HG03135 (cell line): ENCODE measurements around the gene HENMT1.
A peak's percentile ranks its signal among the peaks of the same experiment; 100 is the strongest.
"Not testable (repeated sequence)": the region's sequence is repeated elsewhere in the genome, so short reads cannot be mapped to it uniquely, and the experiment has no call there.

Experiments
- ATAC-seq: cut with Tn5 transposase; IDR thresholded peaks from one replicate; pipeline ENCODE4 v1.9.1; 2021; ENCODE audit warnings: mild to moderate bottlenecking, moderate library complexity; ENCODE audit not compliant: unreplicated experiment

The HENMT1 gene

GRCh38 chr1:108661030-108661609 is at the start of gene HENMT1:
HENMT1 (minus strand) TSS chr1:108661093; CDS start chr1:108659884, 1,209 bp downstream.
- peak; percentile 87 for ATAC-seq

DNA sequence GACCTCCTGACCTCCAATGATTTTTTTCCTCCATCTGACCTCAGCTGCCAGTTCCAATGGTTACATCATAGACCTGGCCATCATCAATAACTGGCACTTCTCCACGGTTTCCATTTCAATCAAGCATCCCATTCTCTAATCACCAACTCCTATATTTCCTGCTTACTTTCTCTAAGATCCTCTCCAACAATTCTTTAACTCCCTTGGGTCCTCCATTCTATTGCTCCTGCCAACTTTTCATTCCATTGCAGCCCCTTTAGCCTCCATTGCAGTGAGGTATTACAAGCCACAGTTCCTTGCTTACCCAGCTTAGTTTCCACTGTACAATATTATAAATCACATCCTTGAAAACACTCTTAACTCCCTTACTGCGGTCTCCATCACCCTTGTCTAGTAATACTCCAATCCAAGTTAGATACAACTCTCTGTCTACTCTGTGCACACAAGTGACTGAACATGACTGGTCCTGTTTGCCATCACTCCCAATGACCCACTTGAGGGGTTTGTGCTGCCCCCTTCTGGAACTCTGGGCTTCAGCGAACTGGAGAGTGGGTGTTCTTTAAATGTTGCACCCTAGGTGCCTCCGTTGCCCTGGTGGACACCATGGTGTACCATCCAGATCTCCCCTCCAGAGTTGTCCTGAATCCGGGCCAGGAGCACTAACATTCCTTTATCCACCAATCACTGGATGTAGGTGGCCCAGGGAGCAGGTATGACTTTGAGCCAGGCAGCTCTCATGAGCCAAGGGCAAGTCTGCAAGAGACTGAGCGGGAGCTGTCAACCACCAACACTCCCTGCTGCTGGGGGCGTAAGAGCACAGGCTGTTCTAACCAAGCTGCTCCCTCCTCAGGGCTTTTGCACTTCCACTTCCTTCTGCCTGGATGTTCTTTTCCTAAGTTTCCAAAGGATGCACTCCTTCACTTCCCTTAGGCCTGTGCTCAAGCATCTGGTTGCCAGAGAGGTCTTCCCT is 48.1 kb upstream of the HENMT1 start:
- ATAC-seq = peak; percentile 51

DNA sequence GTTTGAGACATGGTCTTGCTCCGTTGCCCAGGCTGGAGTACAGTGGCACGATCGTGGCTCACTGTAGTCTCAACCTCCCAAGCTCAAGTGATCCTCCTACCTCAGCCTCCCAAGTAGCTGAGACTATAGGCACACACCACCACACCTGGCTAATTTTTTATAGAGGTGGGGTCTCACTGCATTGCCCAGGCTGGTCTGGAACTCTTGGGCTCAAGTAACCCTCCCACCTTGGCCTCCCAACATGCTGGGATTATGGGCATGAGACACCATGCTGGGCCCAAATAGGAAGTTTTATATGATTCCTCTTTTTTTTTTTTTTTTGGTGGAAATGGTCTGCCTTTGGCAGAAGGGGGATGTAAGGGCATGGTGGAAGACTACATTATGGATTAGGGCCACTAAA is 45.8 kb upstream of the HENMT1 start:
- no peak for ATAC-seq

GRCh38 chr1:108704496-108704895 is 43.6 kb upstream of the HENMT1 start:
- ATAC-seq = no peak

- no peak for ATAC-seq
Observed at GRCh38 chr1:108703939-108704338, 43.0 kb upstream of the HENMT1 start.

GRCh38 chr1:108702109-108702508 is 41.2 kb upstream of the HENMT1 start:
- ATAC-seq = not testable (repeated sequence)

DNA sequence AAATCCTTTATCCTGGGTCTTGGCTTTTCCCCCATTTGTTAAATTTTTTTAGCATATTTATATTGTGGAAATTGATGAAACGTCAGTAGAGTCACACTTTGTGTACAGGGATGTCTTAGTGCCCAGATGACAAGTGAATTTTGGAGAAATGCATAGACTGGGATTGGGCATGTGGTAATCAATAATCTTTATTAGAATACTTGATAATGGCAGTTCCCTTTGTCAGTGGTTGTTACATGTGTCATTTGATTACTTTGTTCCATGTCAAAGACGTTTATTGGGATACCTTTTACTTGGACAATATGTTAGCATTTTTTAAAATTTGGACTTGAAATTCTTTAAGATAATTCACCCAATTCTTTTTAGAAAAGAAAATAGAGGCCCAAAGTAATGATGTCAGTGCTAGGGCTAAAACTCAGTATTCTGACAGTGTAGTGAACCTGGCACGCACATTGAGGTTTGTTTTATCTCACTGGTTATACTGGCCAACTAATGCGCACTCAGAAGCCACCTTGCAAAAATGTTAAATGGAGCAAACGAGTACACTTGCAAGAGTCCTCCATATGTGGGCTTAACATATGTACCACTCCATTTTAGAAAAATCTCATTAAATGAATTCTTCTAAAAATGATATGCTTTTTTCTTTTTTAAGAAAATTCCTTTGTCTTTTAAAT is 40.4 kb upstream of the HENMT1 start:
- no peak for ATAC-seq

GRCh38 chr1:108699375-108700332 is 38.8 kb upstream of the HENMT1 start:
- ATAC-seq = no peak

DNA sequence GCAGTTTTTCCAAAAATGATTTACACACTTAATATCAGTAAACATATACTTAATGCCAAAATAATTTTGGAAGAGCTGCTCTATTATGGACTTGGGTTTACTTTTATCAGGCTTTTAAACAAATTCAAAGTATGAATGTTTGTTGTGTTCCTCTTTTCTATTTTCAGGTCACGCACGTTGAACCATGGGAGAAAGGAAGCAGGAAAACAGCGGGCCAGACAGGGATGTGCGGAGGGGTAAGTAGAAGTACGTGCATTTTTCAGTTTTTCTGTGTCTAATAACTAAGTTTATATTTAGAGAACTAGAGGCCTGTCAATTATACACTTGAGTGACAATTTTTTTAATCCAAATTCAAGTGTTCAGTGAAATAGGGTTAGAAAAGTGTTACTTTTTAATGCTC is 34.6 kb upstream of the HENMT1 start:
- no peak for ATAC-seq

GRCh38 chr1:108692724-108693655 is 32.1 kb upstream of the HENMT1 start:
- peak; percentile 53 for ATAC-seq

DNA sequence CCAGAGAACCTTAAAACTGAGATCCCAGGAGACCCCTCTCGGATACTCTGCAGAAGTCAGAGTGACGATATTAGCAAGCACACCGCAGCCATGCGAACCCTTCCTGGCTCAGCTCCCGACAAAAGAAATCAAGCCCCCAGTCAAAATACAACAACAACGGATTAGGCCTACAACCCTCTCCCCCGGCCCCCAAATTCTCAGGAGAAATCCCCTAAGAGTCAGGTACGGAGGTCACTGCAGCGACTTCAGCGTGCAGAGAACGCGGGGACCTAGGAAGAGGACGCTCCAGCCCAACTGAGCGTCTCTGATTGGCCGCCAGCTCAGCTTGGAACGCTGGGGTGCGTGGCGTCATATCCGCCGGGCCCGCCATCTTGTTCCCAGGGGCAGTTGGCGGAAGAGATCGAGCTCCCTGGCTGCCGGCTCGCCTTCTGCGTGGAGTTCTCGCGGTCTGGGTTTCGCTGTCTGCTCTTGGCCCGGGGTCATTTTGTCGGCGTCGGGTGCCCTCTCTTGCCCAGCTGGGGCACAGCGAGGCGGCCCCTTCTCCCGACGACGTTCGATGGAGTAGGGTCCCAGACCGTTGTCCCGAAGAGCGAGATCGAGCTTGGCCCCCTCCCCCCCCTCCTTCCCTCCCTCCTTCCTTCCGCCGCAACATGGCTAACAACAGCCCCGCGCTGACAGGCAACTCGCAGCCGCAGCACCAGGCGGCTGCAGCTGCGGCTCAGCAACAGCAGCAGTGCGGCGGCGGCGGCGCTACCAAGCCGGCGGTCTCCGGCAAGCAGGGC is 31.2 kb upstream of the HENMT1 start, which contains the start of gene PRPF38B:
Gene PRPF38B, plus strand, starts transcription at position 369 of the 782 bp plus-strand sequence. Its CDS starts 282 bp downstream, at position 651.
- peak; percentile 94 for ATAC-seq

GRCh38 chr1:108691128-108691941 is 30.4 kb upstream of the HENMT1 start:
- peak; percentile 15 for ATAC-seq

DNA sequence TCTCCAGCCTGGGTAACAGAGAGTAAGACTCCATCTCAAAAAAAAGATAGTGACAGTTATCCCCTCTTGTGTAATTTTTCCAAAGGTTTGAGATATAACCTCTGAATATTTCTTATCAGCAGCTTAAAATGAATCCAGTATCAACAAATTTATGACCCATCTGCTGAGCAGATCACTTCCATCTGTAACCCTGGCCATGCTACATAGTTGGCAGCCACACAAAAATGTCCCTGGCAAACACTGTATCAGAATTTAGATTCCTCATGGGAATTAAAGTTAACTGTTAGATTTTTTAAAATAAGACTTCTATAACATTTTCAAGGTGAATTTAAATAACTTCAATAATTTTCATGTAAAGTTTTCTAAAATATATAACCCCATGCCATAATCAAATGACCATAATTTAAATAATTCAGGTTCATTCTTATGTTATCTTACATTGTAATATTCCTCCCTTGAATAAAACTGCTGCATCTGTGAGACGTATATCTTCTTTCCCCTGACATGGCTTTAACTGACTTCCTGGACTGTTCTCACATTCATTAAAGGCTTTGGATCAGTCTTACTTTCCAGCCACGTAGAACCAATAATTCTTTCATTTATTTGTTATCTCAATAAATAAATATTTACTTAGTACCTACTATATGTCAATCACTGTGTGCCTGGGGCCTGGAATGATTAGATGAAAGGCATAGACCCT is 25.9 kb upstream of the HENMT1 start:
- no peak for ATAC-seq

DNA sequence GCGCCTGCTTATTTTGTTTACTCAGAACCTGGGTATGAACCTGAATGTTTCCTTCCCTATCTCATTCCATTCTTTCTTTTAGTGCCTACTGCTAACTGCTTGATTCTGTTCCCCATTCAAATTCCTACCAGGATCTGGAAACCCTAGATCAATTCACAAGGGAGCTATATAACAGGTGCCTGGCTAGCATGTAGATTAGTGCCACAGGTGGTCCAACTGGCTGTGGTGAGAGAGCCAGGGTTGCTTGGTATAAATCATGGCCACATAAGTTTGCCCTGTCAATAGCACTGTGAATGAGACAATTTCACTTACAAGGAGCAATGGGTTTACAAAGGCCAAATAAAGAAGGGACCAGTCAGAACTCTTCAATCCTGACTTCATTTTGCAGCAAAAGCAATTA is 24.6 kb upstream of the HENMT1 start:
- no peak for ATAC-seq

DNA sequence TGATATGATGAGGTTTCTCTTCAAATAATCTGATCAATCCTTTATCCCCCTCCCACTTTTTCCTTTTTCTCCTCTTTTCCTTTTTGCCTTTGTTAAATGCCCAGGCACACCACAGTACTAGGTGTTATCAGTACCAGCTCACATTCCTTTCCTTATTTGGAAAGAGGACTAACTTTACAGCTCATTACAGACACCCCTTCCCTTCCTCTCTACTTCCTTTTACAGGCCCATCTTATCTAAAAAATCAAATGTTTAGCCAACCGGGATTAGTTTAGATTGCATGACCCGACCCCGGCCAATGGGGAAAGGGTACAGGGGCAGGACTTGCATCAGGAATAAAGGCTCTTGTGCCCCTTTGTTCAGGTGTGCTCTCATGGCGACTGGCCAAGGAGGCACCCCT is 20.8 kb upstream of the HENMT1 start:
- ATAC-seq = not testable (repeated sequence)

GRCh38 chr1:108679586-108680213 is 18.8 kb upstream of the HENMT1 start:
- no peak for ATAC-seq

GRCh38 chr1:108678706-108679105 is 17.8 kb upstream of the HENMT1 start:
- ATAC-seq = no peak
